Stimulated activated CD8-positive, alpha-beta memory T cell treated with anti-CD3 and anti-CD28 coated beads, Interleukin-12 subunit alpha, Interleukin-12 subunit beta, amount 100 ng/mL, for 24 hours (primary cell): ENCODE data around the gene NEK7.
"Not testable (repeated sequence)": the region's sequence is repeated elsewhere in the genome, so short reads cannot be mapped to it uniquely, and the experiment has no call there.

Experiments used
- DNase-seq: peaks from one replicate; pipeline ENCODE4 v3.0.0-alpha.2; 2020; ENCODE audit errors: extremely low read depth

The NEK7 gene

DNA sequence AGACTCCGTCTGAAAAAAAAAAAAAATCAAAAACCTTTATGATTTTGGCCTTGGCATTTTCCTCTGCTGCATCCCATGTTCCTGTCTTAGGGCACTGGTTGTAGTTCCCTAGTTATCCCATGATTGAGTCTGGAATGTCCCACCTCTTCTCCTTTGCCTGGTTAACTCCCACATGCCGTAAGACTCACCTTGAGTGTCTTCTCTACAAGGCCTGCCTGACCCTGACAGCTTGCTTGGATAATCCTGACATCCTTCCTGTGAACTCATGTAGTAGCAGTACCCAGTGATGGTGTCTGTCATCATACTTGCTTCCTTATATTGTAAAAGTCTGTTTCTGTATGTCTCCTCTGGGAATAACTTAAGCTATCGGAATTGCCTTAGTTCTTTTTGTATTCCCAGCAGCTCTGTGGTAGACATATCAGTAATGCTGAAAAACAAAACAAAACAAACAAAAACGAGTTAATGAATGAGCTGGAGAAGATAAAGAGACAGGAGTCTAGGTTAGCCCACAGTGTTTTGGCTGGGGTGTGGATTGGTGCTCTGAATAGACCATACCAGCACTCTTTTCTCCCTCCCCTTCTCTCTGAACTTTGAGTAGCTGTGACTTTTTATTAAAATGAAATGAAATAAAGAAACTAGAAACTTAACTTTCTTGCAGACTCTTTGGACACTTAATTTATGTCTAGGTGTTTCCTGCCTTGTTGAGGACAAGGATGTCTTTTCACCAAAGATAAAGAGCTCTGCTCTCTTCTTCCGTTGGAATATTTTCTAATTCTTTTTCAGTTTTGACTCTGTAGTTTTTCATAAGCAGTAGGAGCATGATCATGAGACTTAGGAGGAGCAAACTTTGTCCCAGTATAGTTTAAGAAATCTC lies 15.1 kb downstream of the NEK7 start:
- no peak for DNase-seq

DNA sequence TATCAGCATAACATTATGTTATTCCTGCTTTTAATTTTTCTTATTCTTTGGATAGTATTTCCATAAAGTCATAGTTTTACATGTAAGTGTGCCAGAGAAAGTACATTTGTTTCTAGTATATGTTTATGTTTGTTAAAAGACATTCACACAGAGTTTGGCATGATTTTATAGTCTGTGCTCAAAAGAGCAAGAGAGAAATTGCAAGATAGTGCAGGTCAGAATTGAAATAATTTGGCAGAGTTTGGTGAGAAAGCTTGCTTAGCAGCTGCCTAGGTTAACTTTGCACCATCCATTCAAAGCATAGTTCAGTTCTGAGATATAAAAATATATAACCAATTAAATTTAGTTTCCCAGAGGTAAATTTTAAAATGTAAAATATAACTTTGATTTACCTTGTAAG lies 17.0 kb downstream of the NEK7 start:
- DNase-seq, result no peak

DNA sequence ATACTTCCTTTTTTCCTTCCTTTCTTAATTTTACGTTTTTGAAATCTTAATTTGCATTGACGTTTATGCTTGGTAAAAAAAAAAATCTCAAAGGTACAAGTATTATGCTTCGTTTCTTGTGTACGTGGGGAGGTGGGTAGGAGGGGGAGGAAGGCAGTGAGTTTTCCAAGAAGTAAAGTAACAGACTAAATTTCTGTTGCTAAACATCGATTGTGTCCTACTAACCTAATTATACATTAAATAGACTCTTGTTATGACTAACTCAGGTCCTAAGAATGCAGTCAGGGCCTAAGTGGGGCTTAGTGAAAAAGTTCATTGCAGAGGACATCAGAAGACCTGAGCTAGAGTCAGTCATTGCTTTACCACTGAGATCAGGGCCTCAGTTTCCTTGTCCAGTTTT lies 17.5 kb downstream of the NEK7 start:
- no peak for DNase-seq

DNA sequence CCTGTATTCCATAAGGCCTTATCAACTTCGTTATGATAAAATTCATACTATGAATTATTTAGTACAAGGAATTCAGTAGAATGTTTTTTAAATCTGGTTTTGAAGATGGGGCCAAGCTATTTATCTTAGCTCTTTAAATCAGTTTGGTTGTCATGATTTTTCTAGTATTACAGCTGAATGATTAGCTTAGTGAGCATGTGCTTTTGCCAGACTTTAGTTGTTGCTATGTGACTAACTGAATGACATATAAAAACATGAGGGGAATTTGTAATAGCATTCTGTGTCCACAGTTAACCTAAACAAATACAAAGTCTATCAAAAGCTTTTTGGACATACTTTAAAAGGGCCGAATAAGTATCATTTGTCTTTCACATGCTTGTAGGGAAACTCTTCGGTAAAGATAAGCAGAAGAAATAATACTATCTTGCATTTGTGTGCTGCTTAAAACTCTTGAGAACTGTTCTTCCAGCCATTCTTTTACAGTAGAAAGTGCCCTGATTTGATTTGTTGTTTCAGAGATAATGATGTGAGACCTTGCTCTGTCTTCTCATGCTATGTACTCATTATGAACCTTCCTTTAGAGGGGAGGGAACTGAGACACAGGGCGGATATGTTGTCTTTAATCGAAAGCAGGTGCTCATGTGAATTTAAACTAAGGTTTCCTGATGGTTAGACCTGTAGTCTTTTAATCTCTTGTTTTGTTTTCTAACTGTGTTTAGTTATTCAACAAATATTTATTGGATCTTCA lies 18.8 kb downstream of the NEK7 start:
- DNase-seq, result no peak

DNA sequence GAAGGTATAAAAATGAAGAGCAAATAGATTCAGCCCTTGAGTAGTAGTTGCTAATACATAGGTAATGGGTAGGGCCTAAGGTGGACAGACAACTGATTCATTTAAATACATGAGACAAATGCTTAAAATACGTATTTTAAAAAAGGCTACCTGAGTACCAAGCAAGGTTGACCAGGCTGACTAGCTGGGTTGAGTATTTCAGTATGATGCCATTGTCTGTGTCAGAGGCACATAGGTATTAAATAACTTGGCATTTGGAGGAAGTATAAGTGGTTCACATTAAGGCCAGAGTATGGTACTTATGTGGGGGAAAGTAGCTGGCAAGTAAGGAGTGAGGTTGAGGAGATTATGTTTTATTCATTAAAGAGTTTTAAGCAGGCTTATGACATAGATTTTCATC lies 19.4 kb downstream of the NEK7 start:
- no peak for DNase-seq

DNA sequence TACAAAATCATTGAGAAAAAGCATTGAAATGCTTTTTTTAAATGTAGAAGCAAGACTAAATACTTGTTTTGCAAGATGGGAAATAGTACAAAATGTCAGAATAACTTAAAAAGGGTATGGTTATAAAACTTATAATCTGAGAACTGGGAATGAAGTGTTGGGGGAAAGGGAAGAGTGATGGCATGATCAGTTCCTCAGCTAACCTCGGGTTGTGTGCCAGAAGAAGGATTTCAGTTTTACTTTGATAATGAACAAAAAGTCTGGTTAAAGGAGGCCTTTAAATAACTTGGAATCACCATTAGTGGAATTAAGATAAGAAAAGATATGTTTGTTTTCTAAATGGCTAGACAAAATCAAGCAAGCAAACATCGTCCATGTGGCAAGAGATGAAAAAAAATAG lies 20.7 kb downstream of the NEK7 start:
- DNase-seq, result no peak

- no peak for DNase-seq
Measured at GRCh38 chr1:198178615-198179014, 21.8 kb downstream of the NEK7 start.

- no peak for DNase-seq
Measured at GRCh38 chr1:198179556-198179981, 22.8 kb downstream of the NEK7 start.

- DNase-seq, result no peak
Measured at GRCh38 chr1:198183605-198184004, 26.8 kb downstream of the NEK7 start.

GRCh38 chr1:198184516-198184915 lies 27.7 kb downstream of the NEK7 start:
- no peak for DNase-seq

DNA sequence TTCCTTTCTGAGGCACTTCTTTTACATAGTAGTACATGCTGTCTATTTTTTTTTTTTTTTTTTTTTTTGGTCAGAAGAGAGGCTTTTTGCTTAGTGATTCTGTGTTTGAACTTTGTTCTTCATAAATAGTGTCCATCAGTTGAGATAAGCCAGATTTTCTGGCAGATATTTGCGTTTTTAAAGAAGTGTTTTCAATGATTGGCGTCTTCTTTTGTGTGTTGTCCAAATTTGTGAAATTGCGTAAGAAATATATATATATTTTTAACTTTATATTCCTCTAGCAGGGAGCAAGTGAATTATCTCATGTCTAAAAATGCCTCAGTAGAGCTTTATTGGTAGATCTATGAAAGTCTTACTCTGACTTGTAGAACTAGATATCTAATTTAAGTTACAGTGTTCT lies 28.3 kb downstream of the NEK7 start:
- no peak for DNase-seq

DNA sequence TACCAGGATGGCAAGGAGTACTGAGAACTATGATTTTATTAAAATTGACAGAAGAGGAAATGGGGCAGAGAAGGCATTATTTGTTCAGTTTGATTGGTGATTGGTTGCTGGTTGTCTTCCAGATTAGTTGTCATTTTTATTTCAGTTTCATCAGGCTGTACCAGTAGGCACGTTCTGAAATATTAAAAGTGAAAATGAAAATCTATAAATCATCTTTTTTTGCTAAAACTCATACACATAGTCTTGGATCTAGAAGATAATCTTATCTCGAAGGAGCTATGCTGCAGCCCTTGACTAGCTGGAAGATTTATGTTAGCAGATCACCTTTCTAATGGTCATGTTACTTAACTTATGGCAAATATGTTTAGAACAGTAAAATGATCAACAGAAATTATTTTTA lies 29.0 kb downstream of the NEK7 start:
- no peak for DNase-seq

DNA sequence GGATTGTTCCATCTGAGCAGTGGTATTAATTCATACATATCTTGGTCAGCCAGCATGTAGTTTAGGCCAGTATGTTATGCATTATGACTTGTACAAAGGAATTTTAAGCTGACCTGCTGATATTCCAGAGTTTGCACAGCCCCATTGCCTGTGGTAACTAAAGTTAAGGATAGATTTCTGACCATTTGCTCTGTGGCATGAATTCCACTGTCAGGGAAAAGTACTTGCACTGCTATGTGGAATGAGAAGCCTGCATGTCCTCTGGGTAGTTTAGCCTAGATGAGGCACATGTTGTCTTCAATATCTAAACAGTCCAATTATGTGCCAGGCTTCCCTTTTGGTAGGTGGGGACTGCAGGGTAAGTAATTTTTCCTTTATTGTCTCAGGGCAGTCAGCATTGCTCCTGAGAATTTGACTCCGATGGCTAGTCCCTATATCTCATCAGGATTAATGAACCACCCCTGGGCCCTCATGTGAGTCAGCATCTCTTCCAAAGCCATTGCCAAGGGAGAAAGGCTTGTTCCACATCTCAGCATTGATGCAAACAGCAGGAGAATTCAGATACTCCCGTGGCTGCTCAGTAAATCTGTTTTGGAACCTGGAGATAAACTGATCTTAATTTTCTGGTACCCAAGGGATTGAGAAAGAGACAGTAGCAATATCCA lies 30.2 kb downstream of the NEK7 start:
- no peak for DNase-seq

DNA sequence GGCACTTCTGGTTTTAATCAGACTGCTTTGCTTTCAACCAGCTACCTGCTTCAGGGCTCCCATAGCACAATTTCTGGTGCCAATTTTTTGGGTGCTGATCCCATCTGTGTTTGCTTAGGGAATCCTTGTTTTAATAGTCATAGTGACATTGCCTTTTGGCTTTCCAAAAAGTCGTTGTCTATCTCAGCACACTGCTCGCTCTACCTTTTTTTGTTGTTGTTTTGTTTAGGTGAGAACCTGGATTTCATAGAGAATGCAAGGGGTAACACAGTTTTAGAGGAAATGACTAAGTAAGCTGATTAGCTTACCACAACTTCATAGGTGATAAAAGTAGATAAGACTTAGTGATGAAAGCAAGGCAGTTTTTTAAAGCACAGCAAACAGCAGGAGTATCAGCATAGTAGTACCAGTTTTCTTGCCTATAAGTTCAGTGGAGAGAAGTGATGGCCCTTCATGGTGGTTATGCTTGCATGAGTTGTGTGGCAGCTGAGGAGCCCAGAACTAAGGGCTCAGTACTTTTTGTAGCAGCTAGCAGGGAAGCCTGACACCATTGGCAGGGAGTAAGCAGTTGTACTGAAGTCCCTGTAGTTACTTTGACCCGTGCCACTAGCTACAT lies 31.3 kb downstream of the NEK7 start:
- DNase-seq, result no peak

GRCh38 chr1:198191117-198191516 lies 34.3 kb downstream of the NEK7 start:
- no peak for DNase-seq

DNA sequence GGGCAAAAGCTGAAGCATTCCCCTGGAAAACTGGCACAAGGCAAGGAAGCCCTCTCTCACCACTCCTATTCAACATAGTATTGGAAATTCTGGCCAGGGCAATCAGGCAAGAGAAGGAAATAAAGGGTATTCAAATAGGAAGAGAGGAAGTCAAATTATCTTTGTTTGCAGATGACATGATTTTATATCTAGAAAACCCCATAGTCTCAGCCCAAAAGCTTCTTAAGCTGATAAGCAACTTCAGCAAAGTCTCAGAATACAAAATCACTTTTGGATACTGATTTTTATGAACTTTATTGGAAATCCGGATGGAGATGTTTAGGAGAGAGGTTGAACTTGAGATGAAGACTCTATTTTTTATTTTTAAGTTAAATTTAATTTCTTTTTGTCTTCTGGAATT lies 37.1 kb downstream of the NEK7 start:
- not testable (repeated sequence) for DNase-seq

DNA sequence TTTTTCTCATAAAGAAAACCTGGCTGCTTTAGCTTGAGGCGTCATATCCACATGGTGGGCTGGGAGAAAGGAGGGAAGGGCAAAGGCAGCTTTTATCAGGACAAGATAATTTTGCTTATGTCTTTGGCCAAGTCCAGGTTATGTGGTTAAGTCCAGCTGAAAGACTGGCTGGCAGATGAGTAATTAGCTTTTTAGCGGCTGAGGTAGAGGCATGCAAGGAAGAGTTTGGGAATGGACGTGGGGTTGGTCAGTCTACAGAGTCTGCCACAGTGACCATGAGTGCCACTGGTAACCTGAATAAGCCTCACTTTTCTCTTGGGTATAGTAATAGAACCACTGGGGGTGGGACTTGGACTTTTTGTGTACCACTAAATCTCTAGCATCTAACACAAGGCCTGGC lies 39.8 kb downstream of the NEK7 start:
- DNase-seq, result no peak

- no peak for DNase-seq
Measured at GRCh38 chr1:198197285-198197684, 40.5 kb downstream of the NEK7 start.

GRCh38 chr1:198199105-198199504 lies 42.3 kb downstream of the NEK7 start:
- no peak for DNase-seq

- no peak for DNase-seq
Measured at GRCh38 chr1:198201956-198202784, 45.4 kb downstream of the NEK7 start.

- DNase-seq, result no peak
Measured at GRCh38 chr1:198203434-198203833, 46.6 kb downstream of the NEK7 start.
